CD4-positive, alpha-beta T cell treated with Interleukin-10 for 1 hour (primary cell): ENCODE results near the gene NCAPG2.

Experiments used
- DNase-seq: peaks from one replicate; pipeline ENCODE4 v3.0.0-alpha.2; 2020

The NCAPG2 gene

DNA sequence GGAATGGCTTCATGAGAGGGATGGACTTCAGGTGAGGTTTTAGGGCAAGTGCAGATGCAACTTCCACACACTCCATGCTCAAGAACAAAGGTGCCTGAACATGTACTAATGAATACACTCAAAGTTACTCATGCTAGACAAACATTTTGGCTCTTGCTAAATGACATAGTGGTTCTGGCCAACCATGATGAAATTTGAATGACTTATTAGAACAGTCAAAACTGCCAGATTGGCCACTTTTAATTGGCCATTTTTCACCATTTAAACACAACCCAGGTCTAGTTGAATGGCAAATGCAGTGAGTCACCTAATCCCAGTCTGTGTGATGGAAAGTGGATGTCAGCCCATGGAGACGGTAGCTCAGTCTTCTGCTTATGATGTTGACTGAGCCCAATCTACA lies 112.1 kb downstream of the NCAPG2 start:
- DNase-seq, result no peak

DNA sequence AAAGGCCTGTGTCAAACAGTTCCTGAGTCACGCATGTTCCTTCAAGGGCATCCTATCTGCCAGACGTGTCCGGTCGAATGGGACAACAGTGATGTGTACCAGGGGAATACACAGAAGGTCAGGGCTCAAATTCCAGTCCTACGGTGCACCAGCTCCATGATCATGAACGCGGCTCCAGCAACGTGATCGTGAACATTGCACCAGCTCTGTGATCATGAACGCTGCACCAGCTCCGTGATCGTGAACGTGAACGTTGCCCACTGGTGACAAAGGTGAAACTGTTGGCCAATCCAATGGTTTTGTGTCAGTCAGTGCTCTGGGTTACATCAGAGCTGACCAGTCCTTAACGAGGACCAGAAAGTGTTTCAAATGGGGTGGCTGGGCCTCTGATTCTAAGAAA lies 112.7 kb downstream of the NCAPG2 start:
- no peak for DNase-seq

GRCh38 chr7:158590181-158590530 lies 114.4 kb downstream of the NCAPG2 start:
- DNase-seq, result no peak

- DNase-seq, result no peak
These were observed 115.0 kb downstream of the NCAPG2 start for GRCh38 chr7:158589653-158590052.

- no peak for DNase-seq
These were observed 115.6 kb downstream of the NCAPG2 start for GRCh38 chr7:158588878-158589442.

DNA sequence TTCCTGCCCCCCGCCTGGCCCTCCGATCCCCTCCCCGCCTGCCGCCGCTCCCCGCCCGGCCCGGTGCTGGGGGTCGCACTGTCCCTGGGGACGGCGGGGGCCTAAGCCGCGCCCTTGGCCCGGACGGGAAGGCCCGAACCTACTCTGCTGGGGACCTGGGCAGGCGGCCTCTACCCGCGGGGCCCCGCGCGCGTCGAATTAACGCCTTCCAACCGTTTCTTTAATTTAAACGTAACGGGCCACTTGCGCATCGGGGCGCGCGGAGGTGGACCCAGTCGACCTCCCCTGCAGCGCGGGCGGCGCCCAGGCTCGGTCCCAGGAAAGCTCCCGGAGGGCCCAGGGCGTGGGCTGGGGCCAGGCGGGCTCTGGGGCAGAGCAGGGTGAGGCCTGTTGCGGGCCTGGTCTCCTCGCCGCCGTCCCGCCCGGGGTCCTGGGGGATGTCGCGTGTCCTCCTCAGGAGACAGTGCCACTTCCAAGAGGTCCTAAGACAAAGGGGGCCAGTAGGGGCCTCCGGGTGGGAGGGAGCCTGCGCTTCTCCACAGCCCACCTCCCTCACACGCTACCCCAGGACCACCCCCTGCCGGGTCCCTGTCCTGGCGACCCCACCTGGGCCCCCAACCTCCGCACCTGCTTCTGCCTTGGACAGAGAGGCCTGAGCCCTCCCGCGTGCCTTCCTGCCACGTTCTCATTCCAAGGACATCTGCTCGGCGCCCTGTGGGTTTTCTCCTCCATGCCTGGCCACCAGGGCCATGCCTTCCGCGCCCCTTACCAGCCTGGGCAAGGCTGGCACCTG lies 116.3 kb downstream of the NCAPG2 start:
- no peak for DNase-seq

DNA sequence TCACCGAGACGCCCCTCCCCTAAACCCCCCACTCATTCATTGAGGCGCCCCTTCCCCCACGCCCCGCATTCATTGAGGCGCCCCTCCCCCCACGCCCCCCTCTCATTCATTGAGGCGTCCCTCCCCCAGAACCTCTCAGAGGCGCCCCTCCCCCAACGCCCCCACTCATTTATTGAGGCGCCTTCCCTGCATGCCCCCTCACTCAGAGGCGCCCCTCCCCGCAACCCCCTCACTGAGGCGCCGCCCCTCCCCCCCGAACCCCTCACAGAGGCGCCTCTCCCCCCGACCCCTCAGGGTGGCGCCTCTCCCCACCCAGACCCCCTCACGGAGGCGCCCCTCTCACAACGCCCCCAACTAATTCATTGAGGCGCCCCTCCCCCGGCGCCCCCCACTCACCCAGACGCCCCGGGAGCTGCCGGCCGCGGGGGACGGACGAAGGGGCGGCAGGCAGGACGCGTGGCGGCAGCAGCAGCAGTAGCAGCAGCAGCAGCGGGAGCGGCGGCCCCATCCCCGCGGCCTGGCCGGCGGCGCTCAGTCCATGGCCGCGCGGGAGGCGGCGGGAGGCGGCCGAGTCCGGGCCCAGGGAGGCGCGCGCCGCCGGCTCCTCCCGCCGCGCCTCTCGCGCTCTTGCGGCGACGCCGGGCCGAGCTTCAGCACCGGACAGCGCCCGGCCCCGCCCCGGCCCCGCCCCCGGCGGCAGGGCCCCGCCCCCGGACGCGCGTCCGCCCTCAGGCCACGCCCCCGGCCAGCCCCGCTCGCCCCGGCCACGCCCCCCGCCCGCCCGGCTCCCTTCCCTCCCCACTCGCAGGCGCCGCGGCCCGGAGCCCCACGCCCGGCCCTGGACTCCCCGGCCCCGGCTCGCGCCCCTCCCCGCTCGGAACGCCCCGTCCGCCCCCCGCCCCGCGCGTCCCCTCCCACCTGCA lies 117.2 kb downstream of the NCAPG2 start, which contains the start of gene PTPRN2:
Gene PTPRN2 (minus strand): TSS at position 662 of the 923 bp plus-strand sequence.
- peak; percentile 48 for DNase-seq

DNA sequence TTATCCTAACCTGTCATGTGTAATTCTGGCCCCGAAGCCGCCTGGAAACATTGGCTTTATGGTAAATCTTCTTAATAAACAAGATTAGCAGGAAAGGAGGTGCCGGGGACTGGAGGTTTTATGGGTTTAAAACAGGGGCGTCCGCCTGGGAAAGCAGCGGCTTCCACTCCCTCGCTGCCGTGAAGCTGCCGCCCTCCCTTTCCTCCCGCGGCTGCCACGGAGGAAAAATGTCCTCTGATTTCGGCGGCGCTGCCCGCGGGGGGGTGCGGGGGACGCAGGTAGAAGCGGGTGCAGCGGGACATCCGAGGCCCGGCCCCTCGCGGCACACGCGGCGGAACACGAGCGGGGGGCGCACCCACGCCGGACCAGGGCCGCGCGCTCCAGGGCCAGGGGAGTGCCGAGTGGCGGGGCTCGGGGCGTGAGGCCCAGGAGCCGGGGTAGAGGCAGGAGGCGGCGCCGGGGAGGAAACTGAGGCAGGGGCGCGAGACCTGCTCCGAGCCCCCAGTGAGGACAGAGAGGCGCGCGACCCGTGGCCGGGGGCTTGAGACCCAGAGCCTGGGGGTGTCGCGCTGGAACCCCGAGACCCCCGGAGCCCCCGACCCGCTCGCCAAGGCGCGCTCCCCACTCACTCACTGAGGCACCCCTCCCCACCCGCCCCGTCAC lies 118.0 kb downstream of the NCAPG2 start:
- DNase-seq, result no peak

DNA sequence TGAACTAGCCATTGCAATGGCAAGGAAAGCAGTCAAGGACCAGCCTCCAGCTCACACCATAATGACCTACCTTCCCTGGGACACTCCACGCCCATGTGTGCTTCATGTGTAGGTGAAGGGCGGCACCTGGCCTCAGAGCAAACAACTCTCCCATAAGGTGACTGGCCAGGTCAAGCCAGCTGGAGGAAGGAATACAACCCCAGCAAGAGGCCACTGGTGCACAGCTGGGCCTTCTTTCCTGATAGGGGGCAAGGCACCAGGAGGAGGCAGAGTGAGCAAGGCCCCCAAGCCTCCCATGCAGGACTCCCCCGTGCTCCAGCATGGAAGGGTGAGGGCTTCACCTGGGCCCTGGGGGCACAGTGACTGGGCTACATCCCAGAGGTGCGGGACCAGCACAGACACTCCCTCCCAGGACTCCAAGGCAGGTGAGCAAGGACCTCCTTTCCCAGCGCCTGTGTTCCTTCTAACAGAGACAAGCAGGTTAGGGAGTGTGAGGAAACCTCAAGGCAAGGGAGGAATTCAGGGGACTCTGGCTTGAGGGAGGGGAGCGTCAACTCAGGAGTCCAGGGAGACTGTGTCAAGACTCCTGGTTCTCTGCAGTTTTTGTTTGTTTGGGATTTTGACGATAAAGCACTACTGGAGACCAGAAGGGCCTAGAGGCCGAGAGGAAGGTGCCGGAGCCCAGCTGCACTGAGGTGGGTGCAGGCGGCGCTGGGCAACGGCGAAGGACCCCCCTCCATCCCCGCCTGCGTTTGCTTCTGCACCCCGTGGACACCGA lies 118.7 kb downstream of the NCAPG2 start:
- DNase-seq, result no peak

DNA sequence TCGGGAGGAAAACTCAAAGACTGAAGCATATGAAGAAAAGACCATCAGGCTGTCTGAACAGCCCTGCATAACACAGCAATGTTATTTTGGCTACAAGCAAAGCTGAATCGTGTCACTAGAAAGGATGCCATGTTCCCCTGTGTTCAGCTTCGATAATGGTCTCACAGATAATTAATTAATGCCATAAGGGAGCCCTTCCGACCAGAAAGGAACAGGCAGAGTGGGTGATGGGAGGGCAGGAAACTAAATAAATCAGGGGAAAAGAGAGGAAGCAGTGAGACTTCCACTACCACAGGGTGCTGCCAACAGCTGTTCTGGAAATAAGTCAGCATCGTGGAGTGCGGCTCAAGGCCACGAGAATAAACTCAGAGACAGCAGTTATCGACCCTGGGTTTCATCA lies 120.2 kb downstream of the NCAPG2 start:
- DNase-seq, result no peak

- no peak for DNase-seq
These were observed 120.8 kb downstream of the NCAPG2 start for GRCh38 chr7:158583810-158584209.

DNA sequence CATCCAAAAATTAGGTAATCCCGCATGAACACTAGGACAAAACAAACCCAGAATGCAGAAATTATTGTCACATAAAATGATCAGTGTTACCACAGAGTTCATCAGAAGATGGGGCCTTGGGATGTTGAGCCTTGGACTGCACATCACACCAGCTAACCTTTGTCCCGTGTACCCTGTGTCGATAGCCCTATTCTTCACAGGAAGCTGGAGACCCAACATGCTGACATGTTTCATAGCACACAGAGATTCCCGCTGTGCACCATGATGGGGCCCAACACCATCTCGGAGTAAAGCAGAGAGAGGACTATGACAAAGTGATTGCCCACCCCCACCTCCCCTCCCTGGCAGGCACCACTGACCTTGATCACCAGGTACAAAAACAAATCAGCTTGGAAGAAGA lies 121.5 kb downstream of the NCAPG2 start:
- no peak for DNase-seq

DNA sequence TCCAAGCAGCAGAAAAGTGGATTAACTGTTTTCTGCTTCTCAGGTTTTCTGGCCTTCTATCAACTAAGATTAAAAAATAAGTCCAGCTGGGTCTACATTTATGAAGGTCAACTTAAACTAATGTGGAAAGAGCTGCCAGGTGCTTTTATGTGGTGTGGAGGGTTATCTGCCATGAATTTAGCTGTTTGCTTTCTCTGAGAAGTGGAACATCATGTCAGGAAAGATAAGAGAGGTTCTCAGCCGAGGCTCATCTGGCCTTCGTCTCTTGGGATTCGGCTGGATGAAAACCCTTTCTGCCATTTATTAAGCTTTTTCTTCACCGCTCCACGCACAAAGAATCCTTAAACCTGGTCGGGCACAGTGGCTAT lies 122.5 kb downstream of the NCAPG2 start:
- DNase-seq, result no peak

- no peak for DNase-seq
These were observed 123.0 kb downstream of the NCAPG2 start for GRCh38 chr7:158581440-158582088.
